ENCODE data around the gene MLX.
"Not testable (repeated sequence)": the region's sequence is repeated elsewhere in the genome, so short reads cannot be mapped to it uniquely, and the experiment has no call there.

Gene MLX

GRCh38 chr17:42581744-42582270 lies 14.9 kb downstream of the MLX start:
- DNase-seq, result no peak

GRCh38 chr17:42584880-42585279 lies 18.0 kb downstream of the MLX start:
- DNase-seq, result no peak

GRCh38 chr17:42585353-42585752 lies 18.5 kb downstream of the MLX start:
- no peak for DNase-seq

DNA sequence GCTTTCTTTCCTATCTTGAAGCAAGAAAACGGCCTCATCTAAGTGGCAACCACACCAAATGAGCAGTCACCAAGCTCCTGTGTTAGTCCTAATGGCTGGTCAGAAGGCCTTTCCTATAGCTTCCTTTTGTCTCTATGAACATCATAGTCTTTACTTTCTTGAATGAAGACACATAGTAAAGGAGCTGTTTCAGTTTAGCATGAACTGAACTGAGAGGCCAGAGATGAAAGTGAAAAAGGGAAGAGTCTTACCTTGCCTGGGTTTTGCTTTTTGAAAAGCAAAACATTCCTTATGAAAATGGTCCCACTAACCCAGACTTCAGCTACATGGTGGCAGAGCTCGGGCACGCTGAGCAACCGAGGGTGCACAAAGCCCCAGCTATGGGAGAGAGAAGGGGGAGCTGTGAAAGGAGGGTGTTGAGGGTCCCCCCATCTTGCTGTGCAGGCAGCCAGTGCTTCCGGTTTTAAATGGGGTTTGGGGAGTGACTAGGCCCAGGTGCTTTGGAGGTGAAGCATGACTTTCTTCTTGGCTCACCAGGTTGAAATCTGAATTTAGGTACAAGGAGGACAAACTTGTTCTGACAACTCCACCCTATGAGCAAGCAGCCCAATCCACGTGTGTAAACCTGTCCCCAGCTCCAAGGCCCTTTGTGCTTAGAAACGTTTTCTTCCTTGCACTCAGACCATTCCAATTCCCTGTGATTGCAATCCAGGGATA lies 19.8 kb downstream of the MLX start:
- no peak for DNase-seq

DNA sequence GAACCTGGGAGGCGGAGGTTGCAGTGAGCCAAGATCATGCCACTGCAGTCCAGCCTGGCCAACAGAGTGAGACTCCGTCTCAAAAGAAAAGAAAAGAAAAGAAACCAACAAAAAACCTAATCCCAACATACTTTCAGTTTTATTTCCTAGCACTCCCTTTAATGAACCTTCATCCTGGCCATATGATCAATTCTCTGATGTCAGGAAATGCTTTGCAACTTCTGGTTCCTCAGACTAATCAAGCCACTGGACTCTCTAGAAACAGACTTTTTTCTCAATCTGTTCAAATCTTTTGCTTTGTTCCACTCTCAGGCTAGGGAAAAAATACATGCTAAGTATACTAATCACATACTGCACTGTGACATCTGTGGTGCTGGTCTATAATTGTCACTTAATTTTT lies 24.0 kb downstream of the MLX start:
- DNase-seq, result no peak

DNA sequence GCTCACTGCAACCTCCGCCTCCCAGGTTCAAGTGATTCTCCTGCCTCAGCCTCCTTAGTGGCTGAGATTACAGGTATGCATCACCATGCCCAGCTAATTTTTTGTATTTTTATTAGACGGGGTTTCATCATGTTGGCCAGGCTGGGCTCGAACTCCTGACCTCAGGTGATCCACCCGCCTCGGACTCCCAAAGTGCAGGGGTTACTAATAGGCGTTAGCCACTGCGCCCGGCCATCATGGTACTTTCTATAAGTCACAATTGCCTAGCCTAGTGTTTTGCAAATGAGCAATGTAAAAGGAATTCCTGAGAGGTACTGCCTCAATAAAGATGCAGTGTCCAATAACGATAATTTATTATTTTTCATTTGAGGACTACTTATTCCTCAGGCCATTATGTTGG lies 24.5 kb downstream of the MLX start:
- no peak for DNase-seq

DNA sequence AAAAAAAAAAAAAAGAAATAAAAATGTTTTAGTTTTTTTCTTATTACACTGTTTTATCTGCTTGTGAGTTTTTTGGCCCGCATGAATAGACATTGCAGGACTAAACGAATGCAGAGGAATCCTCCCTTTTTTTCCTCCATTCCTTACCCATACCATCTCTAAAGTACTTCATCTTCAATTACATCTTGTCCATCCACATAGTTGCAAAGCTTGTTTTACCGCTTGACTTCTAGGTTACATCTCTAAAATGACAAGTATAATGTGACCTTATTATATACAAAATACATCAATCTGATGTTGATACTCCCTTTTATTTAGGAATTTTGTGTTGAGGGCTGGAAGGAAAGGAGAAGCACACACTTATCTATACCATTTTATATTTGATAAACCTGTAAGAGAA lies 29.5 kb downstream of the MLX start:
- no peak for DNase-seq

GRCh38 chr17:42598905-42599304 lies 32.0 kb downstream of the MLX start:
- no peak for DNase-seq

GRCh38 chr17:42603318-42603717 lies 36.4 kb downstream of the MLX start:
- DNase-seq, result no peak

DNA sequence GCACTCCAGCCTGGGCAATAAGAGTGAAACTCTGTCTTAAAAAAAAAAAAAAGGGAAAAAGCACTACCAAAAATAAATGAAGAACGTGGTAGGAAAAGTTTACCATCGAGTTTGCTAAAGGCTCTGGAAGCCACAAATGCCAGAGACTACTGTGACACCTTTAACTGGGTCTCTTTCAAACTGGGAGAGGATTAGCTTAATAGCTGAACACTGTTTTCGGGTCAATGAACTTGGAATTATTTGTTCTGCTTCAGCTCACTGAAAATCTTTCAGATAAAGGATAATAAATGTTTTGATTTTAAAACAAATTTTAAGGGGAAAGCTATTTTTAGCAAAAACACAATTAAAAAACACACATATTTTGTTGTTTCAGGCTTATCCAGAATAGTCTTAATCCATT lies 40.9 kb downstream of the MLX start:
- DNase-seq, result no peak

- peak; percentile 16 for DNase-seq
Measured at GRCh38 chr17:42608305-42609181, 41.6 kb downstream of the MLX start.

- peak; percentile 97 for DNase-seq
Measured at GRCh38 chr17:42609182-42609813, 42.4 kb downstream of the MLX start, which contains the start of the genes RETREG3 and TUBG1. TSS of gene RETREG3 (minus strand) at chr17:42609374. CDS start at chr17:42609324, 50 bp downstream. TSS of gene TUBG1 (plus strand) at chr17:42609683. CDS start at chr17:42609738, 55 bp downstream.

DNA sequence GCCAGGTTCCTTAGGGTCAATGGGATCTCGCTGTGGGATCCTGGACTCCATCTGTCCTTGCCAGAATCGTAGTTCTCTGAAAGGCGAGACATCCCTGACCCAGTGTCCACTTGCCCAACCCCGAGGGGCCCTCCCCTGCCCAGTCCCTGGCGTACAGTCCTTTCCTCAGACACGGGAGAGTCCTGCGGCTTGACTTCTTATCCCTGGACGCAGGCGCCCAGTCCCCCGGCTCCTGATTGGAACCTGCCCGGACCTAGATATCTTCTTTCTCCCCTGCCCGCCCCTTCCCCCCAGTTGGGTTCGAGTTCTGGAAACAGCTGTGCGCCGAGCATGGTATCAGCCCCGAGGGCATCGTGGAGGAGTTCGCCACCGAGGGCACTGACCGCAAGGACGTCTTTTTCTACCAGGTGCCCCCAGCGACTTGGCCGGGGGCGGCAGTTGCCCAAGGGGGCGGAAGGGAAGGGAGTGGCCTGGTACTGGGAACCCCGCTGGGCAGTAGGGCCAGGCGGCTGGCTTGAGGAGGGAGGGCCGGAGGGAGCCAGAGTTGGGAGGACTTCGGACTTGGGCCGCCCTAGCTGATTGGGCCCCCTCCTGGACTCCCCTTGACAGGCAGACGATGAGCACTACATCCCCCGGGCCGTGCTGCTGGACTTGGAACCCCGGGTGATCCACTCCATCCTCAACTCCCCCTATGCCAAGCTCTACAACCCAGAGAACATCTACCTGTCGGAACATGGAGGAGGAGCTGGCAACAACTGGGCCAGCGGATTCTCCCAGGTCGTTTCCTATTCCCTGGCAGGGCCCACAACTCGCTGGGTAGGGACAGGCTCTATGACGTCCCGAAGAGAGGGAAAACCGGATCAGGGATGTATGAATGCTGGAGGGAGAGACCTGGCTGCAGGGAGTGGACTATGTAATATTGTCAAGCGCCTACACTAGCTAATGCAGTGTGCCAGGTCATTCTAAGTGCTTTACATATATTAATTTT lies 43.2 kb downstream of the MLX start:
- peak; percentile 73 for DNase-seq

GRCh38 chr17:42612013-42612412 lies 45.1 kb downstream of the MLX start:
- no peak for DNase-seq

GRCh38 chr17:42613699-42614295 lies 46.9 kb downstream of the MLX start:
- DNase-seq, result no peak

GRCh38 chr17:42617956-42618431 lies 51.1 kb downstream of the MLX start:
- no peak for DNase-seq

DNA sequence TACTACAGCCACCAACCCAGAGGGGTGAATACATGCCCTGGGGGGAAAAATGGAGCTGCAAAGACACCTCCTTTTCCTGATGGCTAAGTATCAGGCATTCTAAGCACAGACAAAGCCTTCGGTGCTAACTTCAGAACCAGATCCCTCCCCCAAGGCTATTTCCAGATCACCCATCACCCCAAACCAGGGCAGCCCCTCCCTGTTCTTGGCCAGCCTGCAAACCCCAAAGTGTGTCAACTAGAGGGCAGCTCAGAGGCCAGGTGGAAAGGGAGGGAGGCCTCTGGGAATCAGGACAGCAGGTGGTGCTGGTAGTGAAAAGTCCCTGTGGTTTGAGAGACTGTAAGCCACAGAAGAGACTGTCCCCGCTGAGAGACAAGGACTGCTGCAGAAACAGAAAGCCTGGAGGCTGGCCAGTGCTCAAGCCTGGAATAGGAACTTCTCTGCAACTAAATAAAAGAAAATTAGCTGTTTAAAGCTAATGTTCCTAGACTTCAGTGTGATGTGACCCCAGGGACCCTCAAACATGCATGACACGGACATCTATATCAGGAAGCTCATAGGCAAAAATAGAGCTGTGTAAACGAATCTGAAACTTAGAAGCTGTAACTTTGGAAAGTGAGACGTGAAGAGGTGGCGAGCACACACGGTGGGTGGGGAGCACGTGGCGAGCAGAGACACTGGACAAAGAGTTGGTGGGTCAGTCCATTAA lies 51.7 kb downstream of the MLX start:
- peak; percentile 78 for DNase-seq

DNA sequence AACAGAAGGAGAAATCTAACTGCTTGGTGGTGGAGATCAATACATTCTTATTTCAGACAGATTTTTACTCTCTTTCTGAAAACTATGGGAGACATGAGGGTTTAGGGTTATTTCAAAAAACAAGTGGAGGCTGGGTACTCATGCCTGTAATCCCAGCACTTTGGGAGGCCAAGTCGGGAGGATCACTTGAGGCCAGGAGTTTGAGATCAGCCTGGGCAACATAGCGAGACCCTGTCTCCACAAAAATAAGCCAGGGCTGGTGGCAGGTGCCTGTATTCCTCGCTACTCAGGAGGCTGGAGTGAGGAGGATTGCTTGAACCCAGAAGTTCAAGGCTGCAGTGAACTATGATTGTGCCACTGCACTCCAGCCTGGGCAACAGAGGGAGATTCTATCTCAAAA lies 55.1 kb downstream of the MLX start:
- DNase-seq, result not testable (repeated sequence)
